HCEC 1CT (cell line): ENCODE data around the gene PCDHGA1.

Experiments
- DNase-seq: peaks from one replicate; pipeline ENCODE4 v3.0.0-alpha.2; 2017

PCDHGA1 gene

DNA sequence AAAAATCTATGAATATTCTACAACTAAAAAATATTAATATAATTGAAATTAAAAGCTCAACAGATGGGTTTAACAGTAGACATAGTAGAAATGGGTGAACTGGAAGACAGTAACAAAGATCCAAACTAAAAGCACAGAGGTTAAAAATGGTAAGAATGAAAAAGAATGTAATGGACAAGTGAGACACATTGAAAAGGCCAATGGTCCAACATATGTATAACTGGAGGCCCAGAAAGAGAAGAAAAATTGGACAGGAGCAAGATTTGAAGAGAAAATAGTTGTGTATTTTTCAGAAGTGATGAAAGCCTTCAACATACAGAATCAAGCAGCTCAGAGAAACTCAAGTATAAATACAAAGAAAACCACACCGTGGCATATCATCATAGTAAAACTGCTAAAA, 217.2 kb downstream of the PCDHGA1 start:
- no peak for DNase-seq

DNA sequence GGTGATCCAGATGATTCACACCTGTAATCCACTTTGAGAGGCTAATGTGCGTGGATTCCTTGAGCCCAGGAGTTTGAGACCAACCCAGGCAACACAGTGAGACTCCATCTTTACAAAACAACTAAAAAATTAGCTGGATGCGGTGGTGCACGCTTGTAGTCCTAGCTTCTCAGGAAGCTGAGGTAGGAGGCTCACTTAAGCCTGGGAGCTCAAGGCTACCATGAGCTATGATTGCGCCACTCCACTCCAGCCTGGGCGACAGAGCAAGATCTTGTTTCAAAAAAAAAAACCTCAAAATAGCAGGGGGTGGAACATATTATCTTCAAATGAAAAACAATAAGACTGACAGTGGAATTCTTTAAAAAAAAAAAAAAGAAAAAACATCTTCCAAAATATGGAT, 217.6 kb downstream of the PCDHGA1 start:
- no peak for DNase-seq

DNA sequence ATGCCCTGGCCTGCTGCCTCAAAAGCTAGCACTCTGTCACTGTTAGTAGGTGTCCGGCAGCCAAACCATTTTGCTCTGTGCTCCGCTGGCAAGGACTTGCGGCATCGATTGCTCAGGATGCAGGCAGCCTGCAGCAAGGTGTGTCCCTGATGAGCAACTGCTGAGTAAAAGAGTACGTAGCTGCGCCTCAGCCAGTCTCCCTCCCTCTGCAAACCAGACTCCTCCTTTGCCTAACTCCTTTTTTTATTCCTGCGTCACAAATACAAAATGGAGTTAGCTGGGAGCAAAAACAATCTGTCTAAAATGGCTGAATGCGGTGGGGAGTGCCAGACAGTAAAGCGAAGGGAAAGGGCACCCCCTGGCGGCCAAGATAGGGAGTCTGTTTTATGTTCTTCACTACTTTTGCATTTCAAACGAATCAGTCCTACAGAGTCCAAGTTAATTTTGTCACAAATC, 227.4 kb downstream of the PCDHGA1 start:
- DNase-seq: peak; percentile 89

DNA sequence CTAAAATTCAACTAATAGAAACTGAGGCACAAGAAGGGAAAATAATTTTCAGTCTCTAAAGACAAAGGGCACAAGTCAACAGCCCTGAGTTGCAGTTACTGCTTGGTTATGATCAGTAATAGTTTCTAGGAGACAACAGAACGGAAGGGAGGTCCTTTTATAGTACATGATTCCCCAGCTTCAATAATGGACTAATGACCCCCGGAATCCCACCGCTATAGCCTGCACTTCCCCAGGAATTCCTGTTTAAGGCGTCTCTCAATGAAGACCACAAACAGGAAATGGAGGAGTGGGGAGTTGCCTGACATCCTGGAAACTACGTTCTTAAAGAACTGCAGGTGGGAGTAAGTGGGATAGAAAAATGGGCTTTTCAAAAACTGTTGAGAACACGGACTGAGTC, 227.8 kb downstream of the PCDHGA1 start:
- no peak for DNase-seq

DNA sequence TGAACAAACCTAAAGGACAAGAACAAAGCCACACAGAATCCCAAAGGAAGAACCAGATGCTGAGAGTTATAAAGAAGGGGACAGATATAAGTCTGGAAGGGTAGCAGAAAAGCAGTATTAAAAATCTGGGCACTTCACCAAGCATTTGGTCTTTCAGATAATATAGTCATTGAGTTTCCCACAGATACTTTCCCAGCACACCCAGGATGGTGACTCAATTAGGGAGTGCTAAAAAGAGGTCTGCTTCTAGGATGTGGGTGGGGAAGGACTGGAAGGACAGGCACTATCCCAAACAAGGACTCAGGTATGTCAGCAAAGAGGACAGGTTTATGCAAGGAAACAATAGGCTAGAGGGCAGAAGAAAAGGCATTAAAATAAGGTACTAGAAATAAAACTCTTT, 229.1 kb downstream of the PCDHGA1 start:
- DNase-seq: peak; percentile 63

DNA sequence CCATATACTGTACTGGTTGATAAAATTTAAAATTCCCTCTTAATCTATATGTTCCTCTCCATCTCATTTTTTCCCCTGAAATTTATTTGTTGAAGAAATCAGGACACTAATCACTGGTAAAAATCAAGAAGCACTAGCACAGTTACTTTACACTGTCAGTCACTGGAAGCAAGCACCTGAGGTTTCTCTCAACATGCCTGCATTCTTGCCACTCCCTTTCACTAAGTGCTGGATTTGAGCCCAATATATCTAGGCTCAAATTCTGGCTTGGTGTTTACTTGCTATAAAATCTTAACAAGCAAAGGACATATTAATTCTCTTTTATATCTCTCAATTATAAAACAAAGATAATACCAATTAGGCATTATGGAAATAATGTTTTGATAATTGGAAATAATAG, 229.8 kb downstream of the PCDHGA1 start:
- DNase-seq: peak; percentile 7

DNA sequence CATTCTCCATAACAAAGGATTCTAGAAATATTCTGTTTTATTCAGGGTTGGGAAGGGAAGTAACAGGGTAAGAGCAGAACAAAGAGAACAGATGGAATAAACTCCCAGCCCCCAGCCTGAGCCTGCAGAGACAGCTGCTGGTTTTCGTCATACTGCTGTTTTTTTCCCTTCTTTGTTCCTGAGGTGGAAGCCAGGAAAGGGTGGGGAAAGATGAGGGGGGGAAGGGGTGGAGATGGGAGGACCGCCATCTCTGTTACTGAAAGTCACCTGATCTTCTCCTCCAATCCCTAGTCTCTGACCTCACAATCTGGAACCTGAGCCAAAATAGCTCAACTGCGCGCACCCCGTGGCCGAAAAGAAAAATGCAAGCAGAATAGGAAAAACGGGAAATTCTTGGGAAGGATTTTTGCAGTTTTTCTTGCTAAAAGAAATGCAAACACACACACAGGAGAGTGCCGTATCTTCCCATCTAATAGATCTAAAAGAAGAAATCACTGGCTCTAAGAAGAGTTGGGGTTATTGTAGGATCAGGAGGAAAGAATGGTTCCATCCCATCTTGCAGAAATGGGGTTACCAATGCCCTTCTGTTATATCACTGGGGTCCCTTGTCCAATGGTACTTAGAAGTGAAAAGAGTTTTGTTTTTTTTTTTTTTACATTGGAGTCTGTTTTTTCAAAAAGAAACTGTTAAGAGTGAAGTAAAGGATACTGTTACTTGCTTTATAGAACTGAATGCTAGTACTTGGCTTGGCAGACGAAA, 230.6 kb downstream of the PCDHGA1 start:
- peak; percentile 96 for DNase-seq
